DMS153 treated with DMSO at 0.1 percent for 48 hours (cell line): Measurements from ENCODE around the gene ZNF296.

Experiments used
- DNase-seq: peaks from one replicate; lab custom pipeline; 2025; ENCODE audit not compliant: unreplicated experiment; lab: John Stamatoyannopoulos, UW

Gene ZNF296

GRCh38 chr19:45087531-45087930 is 11.3 kb upstream of the ZNF296 start:
- no peak for DNase-seq

- DNase-seq: no peak
Observed at GRCh38 chr19:45086480-45086879, 10.2 kb upstream of the ZNF296 start.

GRCh38 chr19:45082170-45082569 is 5.9 kb upstream of the ZNF296 start:
- DNase-seq: no peak

- no peak for DNase-seq
Observed at GRCh38 chr19:45079911-45080370, 3.7 kb upstream of the ZNF296 start.

GRCh38 chr19:45079063-45079910 is 3.0 kb upstream of the ZNF296 start, which contains the start of gene GEMIN7:
Gene GEMIN7, plus strand, starts transcription at chr19:45079260. Its CDS starts 10,855 bp downstream, at chr19:45090115.
- DNase-seq: peak; percentile 44

- DNase-seq: no peak
Observed at GRCh38 chr19:45078390-45079062, 2.2 kb upstream of the ZNF296 start.

- no peak for DNase-seq
Observed at GRCh38 chr19:45076851-45077730, 813 bp upstream of the ZNF296 start.

GRCh38 chr19:45075301-45076028 is 813 bp downstream of the ZNF296 start:
- DNase-seq: peak; percentile 39

- no peak for DNase-seq
Observed at GRCh38 chr19:45074744-45075300, 1.5 kb downstream of the ZNF296 start.

GRCh38 chr19:45071969-45072790 is 4.1 kb downstream of the ZNF296 start:
- DNase-seq: no peak

- no peak for DNase-seq
Observed at GRCh38 chr19:45071545-45071938, 4.7 kb downstream of the ZNF296 start.

GRCh38 chr19:45070861-45071544 is 5.3 kb downstream of the ZNF296 start:
- DNase-seq: no peak

- no peak for DNase-seq
Observed at GRCh38 chr19:45070214-45070613, 6.1 kb downstream of the ZNF296 start.

- DNase-seq: no peak
Observed at GRCh38 chr19:45069056-45069455, 7.2 kb downstream of the ZNF296 start.

- DNase-seq: no peak
Observed at GRCh38 chr19:45068041-45068440, 8.2 kb downstream of the ZNF296 start.

GRCh38 chr19:45066921-45067661 is 9.2 kb downstream of the ZNF296 start:
- DNase-seq: no peak

- no peak for DNase-seq
Observed at GRCh38 chr19:45063851-45064801, 12.2 kb downstream of the ZNF296 start.
